DMS 273 treated with DMSO at 0.1 percent for 48 hours (cell line): Measurements from ENCODE around the gene FGF21.
A peak's percentile ranks its signal among the peaks of the same experiment; 100 is the strongest.
"Not testable (repeated sequence)": the region's sequence is repeated elsewhere in the genome, so short reads cannot be mapped to it uniquely, and the experiment has no call there.

ENCODE experiments used
- DNase-seq: peaks from one replicate; lab custom pipeline; 2025; lab: John Stamatoyannopoulos, UW

FGF21 gene

DNA sequence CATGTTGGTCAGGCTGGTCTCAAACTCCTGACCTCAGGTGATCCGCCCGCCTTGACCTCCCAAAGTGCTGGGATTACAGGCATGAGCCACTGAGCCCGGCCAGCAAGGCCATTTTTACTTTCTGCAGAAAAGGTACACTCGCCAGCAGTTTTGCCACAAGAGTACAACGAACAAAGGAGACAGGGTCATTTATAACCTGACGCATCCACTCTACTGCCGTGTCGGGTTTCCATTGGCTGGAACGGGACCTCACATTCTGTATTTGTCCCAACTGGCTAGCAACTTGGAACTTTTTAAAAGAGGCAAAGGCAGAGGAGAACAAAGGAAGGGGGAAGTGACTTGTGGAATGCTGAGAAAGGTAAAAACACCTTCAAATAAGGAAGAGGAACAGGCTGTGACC lies 32.0 kb downstream of the FGF21 start:
- not testable (repeated sequence) for DNase-seq

DNA sequence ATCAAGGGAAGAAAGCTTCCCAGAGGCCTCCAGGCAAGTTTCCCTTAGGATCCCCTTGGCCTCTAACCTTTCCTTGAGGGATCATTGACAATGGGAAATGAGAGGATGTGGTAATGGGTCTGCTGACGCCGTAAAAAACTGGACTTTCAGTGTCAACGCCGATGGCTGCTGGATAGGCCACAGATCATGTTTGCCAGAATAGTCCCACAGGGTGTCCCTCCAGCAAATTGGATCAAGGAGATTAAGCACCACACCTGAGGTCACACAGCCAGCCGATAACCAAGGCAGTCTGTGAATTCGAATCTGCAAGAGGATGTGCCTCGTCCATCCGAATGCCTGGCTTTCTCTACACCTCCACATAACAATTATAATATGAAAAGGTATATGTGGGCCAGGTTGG lies 37.9 kb downstream of the FGF21 start:
- no peak for DNase-seq

DNA sequence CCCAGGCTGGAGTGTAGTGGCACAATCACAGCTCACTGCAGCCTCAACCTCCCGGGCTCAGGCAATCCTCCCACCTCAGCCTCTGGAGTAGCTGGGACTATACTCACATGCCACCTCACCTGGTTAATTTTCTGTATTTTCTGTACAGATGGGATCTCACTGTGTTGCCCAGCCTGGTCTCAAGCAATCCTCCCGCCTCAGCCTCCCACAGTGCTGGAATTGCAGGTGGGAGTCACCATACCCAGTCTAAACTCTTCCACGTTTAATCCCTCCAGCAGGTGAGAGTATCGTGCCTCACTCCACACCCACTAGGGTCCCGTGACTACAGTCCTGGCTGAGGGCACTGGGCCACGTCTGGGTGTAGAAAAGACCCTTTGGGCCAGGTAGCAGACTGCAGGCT lies 39.0 kb downstream of the FGF21 start:
- DNase-seq, result no peak

DNA sequence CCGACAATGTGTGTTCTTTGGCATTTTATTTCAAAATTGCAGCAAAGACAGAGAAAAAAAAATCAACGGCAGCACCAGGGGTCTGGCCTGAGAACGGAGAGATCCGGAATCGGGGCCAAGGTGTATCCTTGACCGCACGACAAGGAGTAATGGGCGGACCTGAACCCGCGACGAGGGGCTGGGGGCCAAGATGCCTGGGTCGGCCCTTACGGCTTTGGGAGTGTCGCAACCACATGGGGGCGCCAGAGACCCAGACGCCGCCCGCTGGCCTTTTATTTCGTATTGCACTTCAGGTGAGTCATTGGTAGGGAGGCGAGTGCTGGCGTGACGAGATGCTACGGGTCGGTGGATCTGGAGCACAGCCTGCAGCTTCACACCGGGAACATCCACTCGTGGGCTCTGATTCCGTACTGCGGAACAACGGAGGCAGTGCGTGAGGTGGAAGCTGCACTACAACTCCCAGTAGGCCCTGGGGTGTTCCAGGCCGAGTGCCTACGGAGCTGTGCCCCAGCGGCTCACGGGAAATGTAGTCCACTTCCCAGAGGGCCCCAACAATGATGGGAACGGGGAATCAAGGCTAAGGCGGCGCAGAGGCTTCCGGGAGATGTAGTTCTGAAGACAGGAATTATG lies 39.8 kb downstream of the FGF21 start:
- peak; percentile 87 for DNase-seq

DNA sequence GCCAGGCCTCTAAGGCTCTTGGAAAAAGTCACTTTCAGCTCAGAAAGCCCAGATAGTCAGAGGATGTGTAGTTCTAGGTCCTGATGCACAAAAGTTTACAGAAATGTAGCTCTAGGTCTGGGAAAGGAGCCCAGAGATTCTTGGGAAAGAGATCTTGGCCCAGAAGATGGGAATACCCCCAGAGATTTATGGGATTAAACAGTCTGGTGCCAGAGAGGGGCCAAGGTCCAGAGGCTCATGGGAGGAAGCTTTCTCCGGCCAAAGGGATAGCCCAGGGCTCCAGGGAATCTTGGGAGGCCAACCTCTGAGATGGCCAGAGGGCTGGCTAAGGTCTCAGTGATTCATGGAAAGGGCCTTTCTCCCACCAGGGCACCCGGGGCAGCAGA lies 40.4 kb downstream of the FGF21 start:
- no peak for DNase-seq

DNA sequence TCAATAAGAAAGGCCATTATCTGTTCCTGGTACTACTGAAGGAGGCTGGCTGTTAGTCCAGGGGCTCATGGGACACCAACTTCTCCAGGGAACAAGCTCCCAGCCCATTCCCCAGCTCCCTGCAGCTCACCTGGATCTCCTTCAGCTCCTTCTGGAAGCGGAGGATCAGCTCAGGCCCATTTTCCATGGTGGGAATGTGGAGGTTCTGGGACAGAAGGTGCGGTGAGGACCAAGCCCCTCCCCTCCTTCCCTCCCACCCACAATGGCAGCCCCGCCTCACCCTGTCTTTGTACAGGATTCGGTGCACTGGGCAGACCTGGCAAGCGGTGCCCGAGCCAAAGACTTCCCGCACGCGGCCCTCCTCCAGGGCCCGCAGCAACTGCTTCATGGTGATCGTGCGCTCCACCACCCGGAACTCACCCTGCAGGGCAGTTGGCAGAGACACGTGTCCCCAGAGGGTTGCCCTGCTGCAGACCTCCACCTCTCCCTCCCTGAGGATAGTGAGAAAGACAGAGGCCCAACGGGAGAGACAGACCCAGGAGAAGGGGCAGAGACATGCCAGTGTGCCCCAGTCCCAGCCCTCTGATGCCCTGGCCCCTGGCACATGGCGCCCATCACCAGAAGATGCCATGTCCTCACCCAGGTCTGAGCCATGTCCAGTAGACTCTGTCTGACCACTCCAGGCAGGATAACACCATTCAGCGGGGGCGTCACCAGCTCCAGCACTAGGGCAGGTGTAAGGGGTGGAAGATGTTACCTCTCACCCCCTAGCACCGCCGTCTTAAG lies 41.2 kb downstream of the FGF21 start:
- no peak for DNase-seq

DNA sequence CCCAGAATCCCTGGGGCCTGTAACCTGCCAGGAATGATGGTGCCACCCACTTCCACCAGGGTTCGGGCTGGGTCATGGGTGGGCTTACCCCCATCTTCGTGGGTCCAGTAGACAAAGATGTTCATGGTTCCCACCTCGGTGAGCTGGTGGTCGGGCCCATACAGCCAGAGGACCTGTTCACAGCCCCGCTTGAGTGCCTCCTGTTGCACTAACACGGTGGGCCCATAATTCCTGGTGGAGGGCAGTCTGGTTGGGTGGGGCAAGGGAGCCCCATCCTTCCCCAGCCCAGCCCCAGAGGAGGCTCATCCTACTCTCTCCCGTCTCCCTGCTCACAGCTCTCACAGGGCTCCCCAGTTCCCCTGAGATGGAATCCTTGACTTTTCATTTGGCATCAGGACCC lies 41.8 kb downstream of the FGF21 start:
- DNase-seq, result no peak

DNA sequence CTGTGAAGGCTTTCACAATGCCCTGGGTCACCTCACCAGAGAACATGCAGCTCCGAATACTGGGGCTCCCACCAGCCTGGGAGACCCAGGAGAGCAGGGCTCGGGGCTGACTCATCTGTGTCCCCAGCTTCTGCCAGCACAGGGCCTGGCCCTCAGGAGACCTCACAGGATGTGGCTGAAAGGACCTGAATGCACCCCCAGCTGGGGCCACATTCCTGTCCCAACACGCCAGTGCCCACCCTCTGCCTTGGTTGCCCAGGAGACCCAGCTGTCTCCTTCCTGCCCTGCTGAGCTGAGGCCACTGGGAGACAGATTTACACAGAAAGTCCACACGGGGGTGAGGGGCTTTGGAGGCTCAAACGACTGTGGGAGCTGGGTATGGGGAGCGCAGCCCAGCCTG lies 43.6 kb downstream of the FGF21 start:
- DNase-seq, result peak; percentile 46

DNA sequence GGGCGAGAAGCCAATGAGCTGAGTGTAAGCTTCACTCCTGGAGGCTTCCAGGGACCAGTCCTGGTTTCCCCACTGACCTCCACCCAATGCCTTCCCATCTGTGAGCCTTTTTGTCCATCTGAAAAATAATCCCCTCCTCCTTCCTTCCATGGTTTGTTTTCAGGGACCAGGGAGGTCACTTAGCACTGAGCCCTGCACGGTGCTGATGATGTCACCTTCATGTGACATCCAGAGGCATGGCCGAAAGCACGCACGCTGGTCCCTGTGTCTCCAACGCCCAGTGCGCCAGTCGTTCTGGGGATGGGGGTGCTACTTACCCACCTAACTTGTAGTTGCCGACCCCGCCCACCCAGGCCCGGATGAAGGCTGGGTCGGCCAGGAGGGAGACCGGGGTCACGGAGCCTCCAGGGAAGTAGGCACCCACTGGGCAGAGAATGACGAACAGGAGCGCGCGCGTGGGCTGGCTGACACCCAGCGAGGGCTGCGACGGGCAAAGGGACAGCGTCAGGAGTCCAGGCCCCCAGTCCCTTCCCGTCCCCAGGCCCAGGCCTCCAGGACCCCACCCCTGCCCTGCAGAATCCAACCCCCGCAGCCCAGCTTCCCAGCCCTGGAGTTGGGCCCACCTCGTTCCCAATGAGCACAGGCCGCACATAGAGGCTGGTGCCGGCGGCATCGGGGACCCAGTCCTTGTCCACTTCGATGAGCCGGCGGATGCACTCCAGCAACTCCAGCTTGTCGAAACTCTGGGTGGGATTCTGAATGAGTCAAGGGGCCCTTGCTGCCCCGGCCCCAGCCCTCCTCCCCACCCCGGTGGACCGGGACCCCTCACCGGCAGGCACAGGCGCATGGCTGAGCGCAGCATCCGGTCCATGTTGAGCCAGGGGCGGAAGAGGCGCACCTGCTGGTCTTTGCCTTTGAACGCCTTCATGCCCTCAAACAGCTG lies 44.3 kb downstream of the FGF21 start:
- no peak for DNase-seq

DNA sequence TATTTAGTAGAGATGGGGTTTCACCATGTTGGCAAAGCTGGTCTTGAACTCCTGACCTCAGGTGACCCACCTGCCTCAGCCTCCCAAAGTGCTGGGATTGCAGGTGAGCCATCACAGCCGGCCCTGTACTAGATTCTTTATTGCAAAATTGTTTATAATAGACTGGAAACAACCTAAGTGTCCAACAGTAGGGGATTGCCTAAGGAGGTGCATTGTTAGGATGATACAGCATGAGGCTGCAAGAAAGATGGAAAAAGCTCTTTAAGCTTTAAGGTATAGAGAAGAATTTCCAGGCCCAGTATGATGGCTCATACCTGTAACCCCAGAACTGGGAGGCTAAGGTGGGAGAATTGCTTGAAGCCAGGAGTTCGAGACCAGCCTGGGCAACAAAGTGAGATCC lies 47.3 kb downstream of the FGF21 start:
- DNase-seq, result no peak

DNA sequence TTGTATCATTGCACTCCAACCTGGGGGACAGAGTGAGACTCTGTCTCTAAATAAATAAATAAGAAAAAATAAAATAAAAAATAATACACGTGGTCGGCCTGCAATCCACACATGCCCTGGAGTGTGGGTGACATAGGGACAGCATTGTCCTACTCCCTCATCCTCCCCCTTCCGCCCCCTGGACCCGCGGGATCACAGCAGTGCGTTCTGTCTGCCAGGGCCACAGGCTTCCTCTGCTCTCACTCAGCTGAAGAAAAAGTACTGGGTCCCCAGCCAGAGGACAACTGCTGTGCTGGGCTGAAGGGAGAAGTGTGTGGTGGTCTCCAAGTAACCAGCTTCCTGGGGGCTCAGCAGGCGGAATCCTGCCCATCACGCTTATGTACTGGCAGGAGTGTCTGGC lies 49.2 kb downstream of the FGF21 start:
- DNase-seq, result no peak

DNA sequence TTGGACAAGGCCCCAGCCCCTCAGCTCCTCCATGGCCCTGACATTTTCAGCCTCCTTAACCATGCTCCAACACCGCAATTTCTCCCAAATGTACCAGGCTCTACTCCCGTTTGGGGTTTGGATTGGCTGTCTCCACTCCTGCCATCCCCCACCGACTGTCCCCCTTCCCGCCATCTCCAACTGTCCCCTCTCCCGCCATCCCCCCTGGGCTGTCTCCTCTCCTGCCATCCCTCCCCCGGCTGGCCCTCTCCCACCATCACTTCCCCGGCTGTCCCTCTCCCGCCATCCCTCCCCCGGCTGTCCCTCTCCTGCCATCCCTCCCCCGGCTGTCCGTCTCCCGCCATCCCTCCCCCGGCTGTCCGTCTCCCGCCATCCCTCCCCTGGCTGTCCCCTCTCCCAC lies 50.1 kb downstream of the FGF21 start:
- DNase-seq, result no peak

DNA sequence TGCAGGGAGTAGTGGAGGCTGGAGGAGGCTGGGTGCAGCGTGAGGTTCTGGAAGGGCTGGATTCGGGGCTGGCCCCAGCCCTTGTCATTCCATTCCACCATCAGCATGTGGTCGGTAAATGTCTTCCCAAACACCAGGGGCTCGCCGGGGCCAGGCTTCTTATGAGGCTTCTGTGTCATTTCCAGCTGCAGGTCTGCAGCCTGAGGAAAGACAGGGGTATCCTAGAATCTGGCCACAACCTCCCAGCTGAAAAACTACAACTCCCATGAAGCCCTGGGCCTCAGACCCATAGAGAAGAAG lies 51.1 kb downstream of the FGF21 start:
- DNase-seq, result peak; percentile 27

DNA sequence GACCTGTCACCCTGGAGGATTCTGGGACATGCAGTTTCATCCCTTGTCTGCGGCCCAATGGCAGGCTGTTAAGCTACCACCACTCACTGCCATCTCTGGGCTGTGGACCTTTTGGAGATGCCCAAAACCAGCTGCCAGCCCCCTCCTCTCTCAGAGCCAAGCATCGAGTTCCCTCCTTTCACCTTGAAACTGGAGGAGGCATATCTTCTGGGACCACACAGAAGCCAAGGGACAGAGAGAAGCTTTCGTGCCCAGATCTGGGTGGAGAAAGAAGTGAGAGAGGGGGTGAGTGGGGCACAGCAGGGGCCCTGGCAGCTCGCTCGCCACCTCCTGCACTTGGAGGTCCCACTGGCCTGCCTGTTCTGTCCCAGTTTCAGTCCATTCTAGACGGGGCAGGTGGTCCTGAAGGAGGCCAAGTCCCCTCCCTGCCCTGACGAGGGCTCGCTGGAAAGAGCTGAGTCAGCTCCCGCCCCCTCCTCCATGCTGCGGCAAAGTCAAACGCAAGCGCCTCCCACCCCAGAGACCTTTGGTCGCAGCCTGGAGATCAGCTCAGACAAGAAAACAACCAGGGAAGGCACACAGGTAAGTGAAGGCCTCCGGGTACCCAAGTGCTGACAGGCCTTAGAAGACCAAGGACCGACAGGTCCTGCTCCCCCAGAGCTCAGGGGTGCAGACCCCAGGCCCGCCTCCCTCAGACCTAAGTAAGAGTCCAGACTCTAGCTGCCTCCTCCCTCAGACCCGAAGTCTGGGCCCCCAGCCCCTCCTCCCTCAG lies 51.7 kb downstream of the FGF21 start:
- no peak for DNase-seq

DNA sequence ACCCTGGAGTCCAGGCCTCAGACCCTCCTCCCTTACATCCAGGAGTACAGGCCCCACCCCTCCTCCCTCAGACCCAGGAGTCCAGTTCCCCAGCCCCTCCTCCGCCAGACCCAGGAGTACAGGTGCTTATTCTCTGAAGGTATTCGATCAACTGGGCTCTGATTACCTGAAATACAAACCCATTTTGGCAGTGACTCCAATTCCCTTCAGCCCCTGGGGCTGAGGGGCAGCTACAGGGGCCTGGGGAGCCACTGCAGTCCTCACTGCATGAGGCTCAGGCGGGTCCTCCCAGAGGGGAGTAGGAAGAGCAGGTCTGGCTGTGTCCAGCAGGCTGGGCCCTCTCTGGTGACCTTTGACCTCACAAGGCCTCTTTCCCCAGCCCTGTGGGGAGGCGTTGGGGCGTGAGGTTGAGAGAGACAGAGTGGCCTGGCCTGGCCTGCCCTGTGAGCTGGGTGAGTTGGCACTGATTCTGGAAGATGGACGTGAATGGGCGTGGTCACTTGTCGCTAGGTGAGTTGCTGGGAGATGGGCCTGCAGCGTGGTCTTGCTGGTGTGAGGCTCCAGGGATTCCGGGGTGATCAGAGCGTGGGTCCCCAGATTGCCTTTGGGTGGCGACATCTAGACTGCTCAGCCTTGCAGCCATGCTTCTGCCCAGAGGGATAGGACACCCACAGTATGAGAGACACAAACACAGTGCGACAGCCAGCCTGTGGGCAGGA lies 52.4 kb downstream of the FGF21 start:
- DNase-seq, result no peak
